Muscle of back (tissue), 11 donors: ENCODE measurements around the gene IRX2. TPM values are rescaled to one million over a fixed set of nuclear protein-coding genes. Genes with fewer than 3 reads are reported as not detected.

Experiments used
- DNase-seq, 3 donors: peaks; one replicate each; pipeline versions ENCODE4 v3.0.0 to v3.0.0-alpha.2; 2013
- polyA plus RNA-seq, 10 donors: library from polyadenylated mRNA; unstranded; fragments of 120-200 nt; gene quantifications; one replicate each; pipeline ENCODE4 v1.2.1, GENCODE V29; 2013; ENCODE audit not compliant: insufficient read length in 10 of 10

IRX2 gene
- polyA plus RNA-seq, 10 donors, result 0.10 to 23.6 (median 0.20) TPM

- no peak for DNase-seq
These were observed 52.2 kb downstream of the IRX2 start for GRCh38 chr5:2699231-2699630.

DNA sequence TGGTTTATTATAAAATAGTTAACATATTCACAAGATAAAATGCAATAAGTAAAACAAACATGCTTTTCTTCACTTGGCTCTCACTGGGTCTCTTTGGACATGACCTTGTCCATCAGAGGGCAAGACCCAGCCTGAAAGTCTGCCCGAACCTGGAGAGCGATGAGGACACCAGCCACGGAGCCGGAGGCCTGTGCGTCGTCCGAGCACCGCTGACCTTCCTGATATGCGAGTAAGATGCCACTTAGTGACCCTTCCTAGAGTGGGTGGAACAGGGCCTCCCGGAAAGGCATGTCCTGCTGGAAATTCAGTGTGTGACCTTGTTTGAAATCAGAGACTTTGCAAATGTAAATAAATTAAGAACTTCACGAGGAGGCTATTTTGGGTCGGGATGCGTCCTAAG is 52.9 kb downstream of the IRX2 start:
- DNase-seq, result no peak

- DNase-seq, result no peak
These were observed 53.9 kb downstream of the IRX2 start for GRCh38 chr5:2697446-2698200.

DNA sequence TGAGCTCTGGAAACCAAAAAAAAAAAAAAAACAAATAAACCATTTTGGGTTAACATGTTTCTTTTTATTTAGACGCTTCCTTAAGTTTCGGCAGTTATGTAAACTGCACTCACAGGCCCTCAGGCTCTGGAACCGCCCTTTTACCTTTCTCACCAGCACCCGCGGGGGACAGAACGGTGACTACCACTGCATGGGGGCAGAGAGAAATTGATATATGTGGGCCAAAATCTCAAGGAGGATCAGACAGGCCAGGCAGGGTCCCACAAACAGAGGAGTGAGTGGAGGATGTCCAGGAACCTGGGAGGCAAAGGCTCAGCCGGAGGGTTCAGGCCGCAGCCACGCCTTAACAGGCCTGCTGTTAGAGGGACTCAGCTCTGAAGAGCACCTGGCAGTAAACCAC is 54.4 kb downstream of the IRX2 start:
- no peak for DNase-seq
